ENCODE data around the gene MTHFD1L.
A peak's percentile ranks its signal among the peaks of the same experiment; 100 is the strongest.
"Not testable (repeated sequence)": the region's sequence is repeated elsewhere in the genome, so short reads cannot be mapped to it uniquely, and the experiment has no call there.

The MTHFD1L gene

GRCh38 chr6:150844371-150844770, 21.1 kb upstream of the MTHFD1L start:
- Histone ChIP-seq H3K4me3 (ENCODE audit: low read depth, low read length) (no peak overlapping the region), H3K9me3 (ENCODE audit: control insufficient read depth, insufficient read depth, low read depth, low read length) (no peaks in the 10 kb centered on the region), H3K36me3 (ENCODE audit: control insufficient read depth, insufficient read depth, low read length) (no peaks in the 10 kb centered on the region), H3K27ac (ENCODE audit: low read depth, low read length) (no peak overlapping the region), H3K9ac (ENCODE audit: low read length) (no peak overlapping the region), H3K4me1 (ENCODE audit: control insufficient read depth, insufficient read depth, low read length) (0 out of 2 replicates have a peak, but pooled peaks cover 3% of the 10 kb centered on the region), H3K27me3 (ENCODE audit: control insufficient read depth, insufficient read depth, low read length) (no peaks in the 10 kb centered on the region)

DNA sequence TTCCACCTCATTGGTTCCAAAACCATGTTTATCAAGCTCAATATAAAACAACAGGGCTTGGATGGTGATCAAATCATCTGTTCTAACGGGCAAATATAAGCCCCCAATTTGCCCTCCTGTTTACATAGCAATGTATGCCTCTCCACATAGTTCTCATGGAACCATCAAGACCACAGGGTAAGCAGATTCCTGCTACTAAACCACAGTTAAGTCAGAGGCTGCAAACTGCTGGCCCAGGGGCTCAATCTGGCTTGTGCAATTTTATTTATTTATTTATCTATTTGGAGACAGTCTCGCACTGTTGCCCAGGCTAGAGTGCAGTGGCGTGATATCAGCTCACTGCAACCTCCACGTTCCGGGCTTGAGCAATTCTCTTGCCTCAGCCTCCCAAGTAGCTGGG, 18.9 kb upstream of the MTHFD1L start:
- 0 out of 2 replicates have a peak, but pooled peaks cover 3% of the 10 kb centered on the region for H3K4me1 ChIP-seq (ENCODE audit: control insufficient read depth, insufficient read depth, low read length)
- H3K27ac ChIP-seq (ENCODE audit: low read depth, low read length): no peak overlapping the region
- no peaks in the 10 kb centered on the region for H3K36me3 ChIP-seq (ENCODE audit: control insufficient read depth, insufficient read depth, low read length)
- no peaks in the 10 kb centered on the region for H3K27me3 ChIP-seq (ENCODE audit: control insufficient read depth, insufficient read depth, low read length)
- H3K9me3 ChIP-seq (ENCODE audit: control insufficient read depth, insufficient read depth, low read depth, low read length): no peaks in the 10 kb centered on the region
- H3K9ac ChIP-seq (ENCODE audit: low read length): no peak overlapping the region
- no peak overlapping the region for H3K4me3 ChIP-seq (ENCODE audit: low read depth, low read length)

DNA sequence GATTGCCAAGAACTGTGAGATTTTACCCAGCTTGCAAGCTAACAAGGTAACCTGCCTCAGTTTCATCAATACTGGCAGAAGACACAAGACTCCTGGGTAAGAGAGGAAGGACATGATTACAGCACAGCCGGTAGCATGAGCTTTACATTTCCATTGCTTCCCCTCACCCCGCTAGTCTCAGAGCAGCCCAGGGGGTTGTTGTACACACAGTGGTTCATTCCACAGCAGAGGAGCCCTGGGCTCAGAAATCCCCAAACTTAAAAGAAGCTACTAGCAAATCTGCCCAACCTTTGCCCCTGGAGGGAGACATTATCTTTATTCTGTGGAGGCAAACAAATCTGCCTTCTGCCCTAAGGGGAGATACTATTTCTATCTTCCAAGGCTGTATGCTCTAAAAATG, 17.1 kb upstream of the MTHFD1L start:
- no peak overlapping the region for H3K4me3 ChIP-seq (ENCODE audit: low read depth, low read length)
- H3K4me1 ChIP-seq (ENCODE audit: control insufficient read depth, insufficient read depth, low read length): 0 out of 2 replicates have a peak, but pooled peaks cover 3% of the 10 kb centered on the region
- no peaks in the 10 kb centered on the region for H3K9me3 ChIP-seq (ENCODE audit: control insufficient read depth, insufficient read depth, low read depth, low read length)
- no peak overlapping the region for H3K9ac ChIP-seq (ENCODE audit: low read length)
- no peaks in the 10 kb centered on the region for H3K27me3 ChIP-seq (ENCODE audit: control insufficient read depth, insufficient read depth, low read length)
- H3K36me3 ChIP-seq (ENCODE audit: control insufficient read depth, insufficient read depth, low read length): no peaks in the 10 kb centered on the region
- H3K27ac ChIP-seq (ENCODE audit: low read depth, low read length): no peak overlapping the region

- H3K4me1 ChIP-seq (ENCODE audit: control insufficient read depth, insufficient read depth, low read length); H3K36me3 ChIP-seq (ENCODE audit: control insufficient read depth, insufficient read depth, low read length); H3K9ac ChIP-seq (ENCODE audit: low read length); H3K27me3 ChIP-seq (ENCODE audit: control insufficient read depth, insufficient read depth, low read length); H3K9me3 ChIP-seq (ENCODE audit: control insufficient read depth, insufficient read depth, low read depth, low read length); H3K4me3 ChIP-seq (ENCODE audit: low read depth, low read length); H3K27ac ChIP-seq (ENCODE audit: low read depth, low read length): not testable (repeated sequence)
Measured at GRCh38 chr6:150854392-150854791, 11.1 kb upstream of the MTHFD1L start.

DNA sequence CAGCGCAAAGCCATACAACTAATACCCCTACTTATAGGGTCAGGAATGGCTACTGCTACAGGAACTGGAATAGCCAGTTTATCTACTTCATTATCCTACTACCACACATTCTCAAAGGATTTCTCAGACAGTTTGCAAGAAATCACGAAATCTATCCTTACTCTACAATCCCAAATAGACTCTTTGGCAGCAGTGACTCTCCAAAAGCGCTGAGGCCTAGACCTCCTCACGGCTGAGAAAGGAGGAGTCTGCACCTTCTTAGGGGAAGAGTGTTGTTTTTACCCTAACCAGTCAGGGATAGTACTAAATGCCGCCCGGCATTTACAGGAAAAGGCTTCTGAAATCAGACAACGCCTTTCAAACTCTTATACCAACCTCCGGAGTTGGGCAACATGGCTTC, 10.3 kb upstream of the MTHFD1L start:
- not testable (repeated sequence) for H3K4me1 ChIP-seq (ENCODE audit: control insufficient read depth, insufficient read depth, low read length); H3K27me3 ChIP-seq (ENCODE audit: control insufficient read depth, insufficient read depth, low read length); H3K4me3 ChIP-seq (ENCODE audit: low read depth, low read length); H3K9ac ChIP-seq (ENCODE audit: low read length); H3K9me3 ChIP-seq (ENCODE audit: control insufficient read depth, insufficient read depth, low read depth, low read length); H3K27ac ChIP-seq (ENCODE audit: low read depth, low read length); H3K36me3 ChIP-seq (ENCODE audit: control insufficient read depth, insufficient read depth, low read length)

DNA sequence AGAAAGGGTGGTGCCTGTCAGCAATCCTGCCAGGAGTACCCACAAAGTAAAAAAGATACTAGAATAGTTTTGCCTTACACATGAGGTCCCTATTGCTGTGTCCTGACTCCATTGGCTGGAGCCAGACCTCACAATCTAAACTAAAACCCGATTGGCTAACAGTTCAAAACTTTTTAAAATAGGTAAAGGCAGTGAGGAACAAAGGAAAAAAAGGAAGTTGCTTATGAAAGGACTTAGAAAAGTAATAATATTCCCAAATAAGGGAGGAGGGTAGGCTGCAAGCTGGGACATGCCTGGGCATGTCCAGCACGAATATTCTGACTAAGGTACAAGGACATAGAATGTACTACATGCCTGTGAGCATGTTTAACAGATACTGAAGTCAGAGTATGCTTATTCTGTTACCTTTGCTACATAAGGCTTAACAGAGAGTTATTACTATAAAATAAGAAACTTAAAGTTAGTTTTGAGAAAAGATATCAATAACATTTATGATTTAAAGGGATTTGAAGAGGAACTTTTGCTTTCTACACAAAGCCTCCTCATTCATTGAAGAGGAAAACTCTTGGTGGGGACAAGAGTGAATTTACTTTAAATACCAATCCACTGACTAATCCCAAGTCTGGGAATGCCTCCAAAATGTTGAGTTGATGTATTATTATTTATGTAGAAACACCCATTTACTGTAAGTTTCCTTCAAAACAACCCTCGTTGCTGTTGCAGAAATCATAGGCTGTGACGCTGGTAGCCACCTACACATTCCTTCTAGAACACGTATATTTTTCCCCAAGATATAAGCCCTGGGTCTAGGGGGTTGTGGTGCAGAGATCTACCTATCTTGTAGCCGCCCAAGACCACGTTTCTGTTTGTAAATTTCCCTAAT, 8.2 kb upstream of the MTHFD1L start:
- no peak overlapping the region for H3K9ac ChIP-seq (ENCODE audit: low read length)
- no peaks in the 10 kb centered on the region for H3K27me3 ChIP-seq (ENCODE audit: control insufficient read depth, insufficient read depth, low read length)
- H3K36me3 ChIP-seq (ENCODE audit: control insufficient read depth, insufficient read depth, low read length): no peaks in the 10 kb centered on the region
- no peak overlapping the region for H3K4me3 ChIP-seq (ENCODE audit: low read depth, low read length)
- 0 out of 2 replicates have a peak, but pooled peaks cover 2% of the 10 kb centered on the region for H3K9me3 ChIP-seq (ENCODE audit: control insufficient read depth, insufficient read depth, low read depth, low read length)
- H3K4me1 ChIP-seq (ENCODE audit: control insufficient read depth, insufficient read depth, low read length): peaks cover 9% of the 10 kb centered on the region; the same call in 1 of the 2 replicates
- 0 out of 2 replicates have a peak overlapping the region, but pooled peaks have one; percentile 29 for H3K27ac ChIP-seq (ENCODE audit: low read depth, low read length)

DNA sequence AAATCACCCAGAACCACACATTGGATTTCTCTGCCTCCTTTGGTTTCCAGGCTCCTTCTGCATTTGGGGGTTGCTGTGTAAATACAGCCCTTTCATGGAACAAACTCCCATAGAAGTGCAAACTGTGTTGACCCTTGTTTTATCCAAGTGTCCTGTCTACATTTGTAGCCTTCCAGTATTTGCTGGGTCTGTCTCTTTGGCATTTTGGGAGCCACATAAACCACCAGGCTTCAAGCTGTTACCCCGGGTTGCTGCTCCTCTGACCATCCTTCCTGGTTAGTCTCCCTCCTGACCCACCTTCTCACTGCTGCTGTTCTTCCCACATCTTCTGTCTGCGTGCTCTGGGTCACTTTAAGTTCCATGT, 7.6 kb upstream of the MTHFD1L start:
- H3K9ac ChIP-seq (ENCODE audit: low read length): no peak overlapping the region
- no peaks in the 10 kb centered on the region for H3K36me3 ChIP-seq (ENCODE audit: control insufficient read depth, insufficient read depth, low read length)
- 0 out of 2 replicates have a peak overlapping the region, but pooled peaks have one; percentile 29 for H3K27ac ChIP-seq (ENCODE audit: low read depth, low read length)
- no peaks in the 10 kb centered on the region for H3K27me3 ChIP-seq (ENCODE audit: control insufficient read depth, insufficient read depth, low read length)
- 0 out of 2 replicates have a peak, but pooled peaks cover 2% of the 10 kb centered on the region for H3K9me3 ChIP-seq (ENCODE audit: control insufficient read depth, insufficient read depth, low read depth, low read length)
- no peak overlapping the region for H3K4me3 ChIP-seq (ENCODE audit: low read depth, low read length)
- H3K4me1 ChIP-seq (ENCODE audit: control insufficient read depth, insufficient read depth, low read length): peaks cover 9% of the 10 kb centered on the region; the same call in 1 of the 2 replicates

- not testable (repeated sequence) for H3K9me3 ChIP-seq (ENCODE audit: control insufficient read depth, insufficient read depth, low read depth, low read length); H3K27ac ChIP-seq (ENCODE audit: low read depth, low read length); H3K9ac ChIP-seq (ENCODE audit: low read length); H3K36me3 ChIP-seq (ENCODE audit: control insufficient read depth, insufficient read depth, low read length); H3K4me3 ChIP-seq (ENCODE audit: low read depth, low read length); H3K27me3 ChIP-seq (ENCODE audit: control insufficient read depth, insufficient read depth, low read length)
- H3K4me1 ChIP-seq (ENCODE audit: control insufficient read depth, insufficient read depth, low read length): peaks cover 13% of the 10 kb centered on the region
Measured at GRCh38 chr6:150861448-150862168, 3.9 kb upstream of the MTHFD1L start.

DNA sequence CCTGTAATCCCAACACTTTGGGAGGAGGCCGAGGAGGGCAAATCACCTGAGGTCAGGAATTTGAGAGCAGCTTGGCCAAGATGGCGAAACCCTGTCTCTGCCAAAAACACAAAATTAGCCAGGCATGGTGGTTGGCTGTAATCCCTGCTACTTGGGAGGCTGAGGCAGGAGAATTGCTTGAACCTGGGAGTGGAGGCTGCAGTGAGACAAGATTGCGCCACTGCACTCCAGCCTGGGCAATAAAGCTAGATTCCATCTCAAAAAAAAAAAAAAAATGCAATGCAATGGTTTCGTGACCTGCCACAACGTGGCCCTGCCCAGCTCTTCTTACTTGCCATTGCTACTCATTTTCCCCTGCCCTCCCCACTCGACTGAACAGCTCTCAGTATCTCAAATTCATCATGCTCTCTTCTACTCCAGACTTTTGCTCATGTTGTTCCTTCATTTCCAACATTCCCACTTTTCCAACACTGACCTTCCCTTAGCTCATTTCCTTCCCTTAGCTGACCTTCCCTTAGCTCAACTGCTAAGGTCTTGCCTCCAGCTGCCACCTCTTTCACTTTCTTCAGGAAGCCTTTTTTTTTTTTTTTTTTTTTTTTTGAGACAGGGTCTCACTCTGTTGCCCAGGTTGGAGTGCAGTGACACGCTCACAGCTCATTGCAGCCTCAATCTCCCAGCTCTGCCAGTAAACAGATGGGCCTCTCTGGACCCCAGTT, 2.1 kb upstream of the MTHFD1L start:
- H3K9ac ChIP-seq (ENCODE audit: low read length): no peak overlapping the region
- H3K27me3 ChIP-seq (ENCODE audit: control insufficient read depth, insufficient read depth, low read length): no peaks in the 10 kb centered on the region
- no peak overlapping the region for H3K4me3 ChIP-seq (ENCODE audit: low read depth, low read length)
- H3K27ac ChIP-seq (ENCODE audit: low read depth, low read length): no peak overlapping the region
- H3K4me1 ChIP-seq (ENCODE audit: control insufficient read depth, insufficient read depth, low read length): peaks cover 8% of the 10 kb centered on the region; the same call in 1 of the 2 replicates
- H3K9me3 ChIP-seq (ENCODE audit: control insufficient read depth, insufficient read depth, low read depth, low read length): no peaks in the 10 kb centered on the region
- H3K36me3 ChIP-seq (ENCODE audit: control insufficient read depth, insufficient read depth, low read length): no peaks in the 10 kb centered on the region

DNA sequence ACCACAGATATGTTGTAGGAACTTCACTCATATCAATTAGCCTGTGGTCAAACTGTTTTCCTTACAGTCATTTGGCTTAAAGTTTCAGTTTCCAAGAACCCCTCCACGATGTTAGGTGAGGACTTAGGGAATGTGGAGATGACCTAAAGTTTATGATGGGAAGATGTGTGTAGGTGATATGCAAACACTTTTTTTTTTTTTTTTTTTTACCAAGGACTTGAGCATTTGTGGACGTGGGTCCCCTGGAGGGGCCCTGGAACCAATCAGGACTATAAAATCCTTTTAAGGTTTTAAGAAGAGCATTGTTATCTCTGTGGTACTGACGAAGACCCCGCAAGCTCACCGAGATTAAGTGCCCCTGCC, 478 bp upstream of the MTHFD1L start:
- Histone ChIP-seq H3K4me3 (ENCODE audit: low read depth, low read length) (peak overlapping the region; percentile 64), H3K9me3 (ENCODE audit: control insufficient read depth, insufficient read depth, low read depth, low read length) (no peaks in the 10 kb centered on the region), H3K36me3 (ENCODE audit: control insufficient read depth, insufficient read depth, low read length) (no peaks in the 10 kb centered on the region; the same call in 1 of the 2 replicates), H3K4me1 (ENCODE audit: control insufficient read depth, insufficient read depth, low read length) (peaks cover 8% of the 10 kb centered on the region; the same call in 1 of the 2 replicates), H3K27ac (ENCODE audit: low read depth, low read length) (0 out of 2 replicates have a peak overlapping the region, but pooled peaks have one; percentile 1), H3K27me3 (ENCODE audit: control insufficient read depth, insufficient read depth, low read length) (no peaks in the 10 kb centered on the region), H3K9ac (ENCODE audit: low read length) (peak overlapping the region; percentile 87)

Measured in HUES6 (cell line).